MM.1S (cell line): Measurements from ENCODE around the gene ST8SIA5.

Source experiments
- CTCF ChIP-seq: fragments of 300-600 bp; sonication (generic); IDR thresholded peaks from 2 replicates; pipeline ENCODE4 v1.5.1; 2016; ENCODE audit warnings: antibody characterized with exemption, low read length, mixed read lengths
- EZH2 ChIP-seq: fragments of 300-600 bp; sonication (generic); optimal IDR thresholded peaks from 2 replicates; pipeline ENCODE3; 2017; ENCODE audit warnings: low read depth, mild to moderate bottlenecking, antibody characterized with exemption, low read length, mixed read lengths
- EZH2phosphoT487 ChIP-seq: fragments of 300-600 bp; sonication (generic); IDR thresholded peaks from 2 replicates; pipeline ENCODE4 v1.6.1; 2018; ENCODE audit warnings: antibody characterized with exemption, low read length

DNA sequence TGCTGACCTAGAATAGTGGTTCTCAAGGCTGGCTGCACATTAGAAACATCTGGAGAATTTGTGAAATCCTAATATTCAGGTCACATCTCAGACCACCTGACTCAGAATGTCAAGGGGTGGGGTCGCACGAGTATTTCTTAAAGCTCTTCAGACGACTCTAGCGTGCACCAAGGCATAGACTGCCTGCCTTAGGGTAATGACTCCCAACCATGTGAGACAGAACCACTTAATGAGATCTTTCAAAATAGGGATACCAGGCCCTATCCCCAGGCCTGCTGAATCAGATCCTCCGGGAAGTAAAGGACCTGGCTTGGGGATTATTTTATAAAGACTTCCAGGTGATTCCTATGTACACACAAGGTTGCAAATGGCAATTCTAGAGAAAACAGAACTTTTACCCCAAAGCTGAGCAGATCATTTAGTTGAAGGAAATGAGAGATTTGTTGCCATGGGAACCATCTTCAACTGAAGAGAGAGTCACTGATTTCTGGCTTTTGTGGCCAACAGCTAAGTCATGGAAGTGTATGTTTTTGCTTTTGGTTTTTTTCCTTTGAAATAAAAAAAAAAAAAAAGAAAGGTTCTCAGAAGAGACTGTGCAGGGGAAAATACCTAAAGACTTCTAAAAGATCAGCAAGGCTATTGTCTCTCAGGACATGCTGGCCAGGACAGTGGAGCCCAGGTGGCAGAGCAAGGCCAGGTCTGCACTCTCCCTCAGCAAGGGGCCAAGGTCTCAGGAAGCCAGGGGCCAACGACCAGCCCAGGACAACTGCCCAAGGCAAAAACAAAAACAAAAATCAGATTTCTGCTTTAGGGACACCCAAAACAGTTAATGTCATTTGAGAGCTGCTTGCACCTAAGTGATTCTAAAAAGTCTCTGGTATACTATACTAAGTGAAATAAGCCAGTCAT, 84.5 kb downstream of the ST8SIA5 start:
- TF ChIP-seq EZH2 (no peak), EZH2phosphoT487 (no peak), CTCF (no peak)
